Purkinje cell (primary cell): ENCODE measurements around the gene ADAMTS9. TPM values are rescaled to one million over a fixed set of nuclear protein-coding genes. Genes with fewer than 3 reads are reported as not detected.

Experiments used
- polyA plus RNA-seq: library from polyadenylated mRNA; unstranded; fragments of >200 nt; fragmentation: Nextera tagmentation; gene quantifications from 2 replicates; pipeline ENCODE4 v1.2.1, GENCODE V29; 2014

The ADAMTS9 gene
- 1.3 TPM in 1 of 2 replicates, not detected in the other for polyA plus RNA-seq

GRCh38 chr3:64687781-64688604 is at the start of gene ADAMTS9:
TSS of gene ADAMTS9 (minus strand) at chr3:64688000. CDS start at chr3:64687657, 343 bp downstream.

